Neural cell (in vitro differentiated cells): Measurements from ENCODE around the gene ZNF3. TPM values are rescaled to one million over a fixed set of nuclear protein-coding genes. Genes with fewer than 3 reads are reported as not detected.

Experiments used
- H2AFZ ChIP-seq: fragments of 200-600, 300-800 bp; sonication (generic), shearing (Covaris generic); 2 replicates; pipeline ENCODE4 v1.6.0; 2014; ENCODE audit warnings: low read depth, mild to moderate bottlenecking, antibody characterized with exemption, low read length, moderate library complexity
- H3F3A ChIP-seq: fragments of 200-600 bp; shearing (Covaris generic); 2 replicates; pipeline ENCODE4 v1.6.1; 2016; ENCODE audit warnings: mild to moderate bottlenecking, moderate library complexity, mixed read lengths, antibody characterized with exemption, low read length; ENCODE audit not compliant: insufficient read depth, poor library complexity, severe bottlenecking
- H3K27ac ChIP-seq: fragments of 200-600, 300-800 bp; sonication (generic), shearing (Covaris generic); 2 replicates; pipeline ENCODE4 v1.5.1; 2014; ENCODE audit warnings: mild to moderate bottlenecking, low read length, moderate library complexity
- H3K27me3 ChIP-seq: fragments of 300-800, 200-600 bp; sonication (generic), shearing (Covaris generic); 2 replicates; pipeline ENCODE4 v1.6.0; 2014; ENCODE audit warnings: mild to moderate bottlenecking, low read depth, low read length, moderate library complexity; ENCODE audit not compliant: insufficient read depth
- H3K36me3 ChIP-seq: fragments of 300-800, 200-600 bp; sonication (generic), shearing (Covaris generic); 2 replicates; pipeline ENCODE4 v1.5.1; 2014; ENCODE audit warnings: mild to moderate bottlenecking, antibody characterized with exemption, low read length, moderate library complexity; ENCODE audit not compliant: insufficient read depth
- H3K4me2 ChIP-seq: fragments of 300-800, 200-600 bp; sonication (generic), shearing (Covaris generic); 2 replicates; pipeline ENCODE4 v1.6.0; 2014; ENCODE audit warnings: mild to moderate bottlenecking, low read length
- H3K4me3 ChIP-seq: fragments of 300-800, 200-600 bp; sonication (generic), shearing (Covaris generic); 2 replicates; pipeline ENCODE4 v1.5.1; 2014; ENCODE audit warnings: mild to moderate bottlenecking, low read length, moderate library complexity
- H3K79me2 ChIP-seq: fragments of 200-600 bp; shearing (Covaris generic); replicated peaks from 2 replicates; pipeline ENCODE4 v1.6.0; 2014; ENCODE audit warnings: mild to moderate bottlenecking, low read length, moderate library complexity; ENCODE audit not compliant: insufficient read depth
- H3K9ac ChIP-seq: fragments of 300-800, 200-600 bp; sonication (generic), shearing (Covaris generic); 2 replicates; pipeline ENCODE4 v1.6.1; 2016; ENCODE audit warnings: mild to moderate bottlenecking, low read length, mixed read lengths
- H3K9me2 ChIP-seq: fragments of 200-600 bp; shearing (Covaris generic); 2 replicates; pipeline ENCODE4 v1.6.1; 2016; ENCODE audit warnings: mild to moderate bottlenecking, low read length, mixed read lengths; ENCODE audit not compliant: insufficient read depth
- H3K9me3 ChIP-seq: fragments of 200-600, 300-800 bp; sonication (generic), shearing (Covaris generic); 2 replicates; pipeline ENCODE4 v1.6.1; 2016; ENCODE audit warnings: mild to moderate bottlenecking, mixed run types, low read length, moderate library complexity, mixed read lengths
- H4K20me1 ChIP-seq: fragments of 200-600 bp; shearing (Covaris generic); 2 replicates; pipeline ENCODE4 v1.6.1; 2016; ENCODE audit warnings: mild to moderate bottlenecking, mixed run types; ENCODE audit not compliant: insufficient read depth
- CTCF ChIP-seq: fragments of 450-650 bp; IDR thresholded peaks from 2 replicates; pipeline ENCODE4 v1.5.1; 2014; ENCODE audit warnings: antibody characterized with exemption, mild to moderate bottlenecking, moderate library complexity; ENCODE audit not compliant: poor library complexity, severe bottlenecking
- EP300 ChIP-seq: fragments of 450-650 bp; conservative IDR thresholded peaks from 2 replicates; pipeline ENCODE4 v1.6.1; 2014; ENCODE audit warnings: antibody characterized with exemption, mild to moderate bottlenecking, moderate library complexity; ENCODE audit not compliant: poor library complexity, severe bottlenecking
- EZH2 ChIP-seq: fragments of 200-600, 300-800 bp; shearing (Covaris generic), sonication (generic); IDR thresholded peaks from 2 replicates; pipeline ENCODE4 v1.6.1; 2014; ENCODE audit warnings: antibody characterized with exemption, low read length, borderline replicate concordance, mild to moderate bottlenecking; ENCODE audit not compliant: insufficient read depth, poor library complexity, severe bottlenecking
- MXI1 ChIP-seq: fragments of 450-650 bp; conservative IDR thresholded peaks from 2 replicates; pipeline ENCODE4 v1.6.1; 2014; ENCODE audit warnings: antibody characterized with exemption, mild to moderate bottlenecking; ENCODE audit not compliant: poor library complexity, severe bottlenecking
- POLR2AphosphoS5 ChIP-seq: IDR thresholded peaks from 2 replicates; pipeline ENCODE4 v1.6.1; 2012
- RAD21 ChIP-seq: fragments of 450-650 bp; conservative IDR thresholded peaks from 2 replicates; pipeline ENCODE4 v1.6.1; 2014; ENCODE audit warnings: antibody characterized with exemption, mild to moderate bottlenecking, moderate library complexity
- REST ChIP-seq: IDR thresholded peaks from 2 replicates; pipeline ENCODE4 v1.6.1; 2012; ENCODE audit warnings: borderline replicate concordance
- SMC3 ChIP-seq: fragments of 450-650 bp; conservative IDR thresholded peaks from 2 replicates; pipeline ENCODE4 v1.6.1; 2014; ENCODE audit warnings: antibody characterized with exemption, mild to moderate bottlenecking, moderate library complexity; ENCODE audit not compliant: poor library complexity
- TAF1 ChIP-seq: IDR thresholded peaks from 2 replicates; pipeline ENCODE4 v1.6.1; 2012; ENCODE audit warnings: low read depth
- polyA plus RNA-seq: library from polyadenylated mRNA; depleted of rRNA; stranded (reverse); fragments of >200 nt; gene quantifications from 2 replicates; pipeline ENCODE4 v1.2.3, GENCODE V29; 2014

Gene ZNF3
- polyA plus RNA-seq, 1 donor from 2014 or later: 57.2 TPM

GRCh38 chr7:100115026-100115425 lies 33.5 kb upstream of the ZNF3 start:
- H3K36me3 ChIP-seq: no peaks in the 10 kb centered on the region
- no peaks in the 10 kb centered on the region for H3K27me3 ChIP-seq
- no peaks in the 10 kb centered on the region for H3K9me2 ChIP-seq
- no peak overlapping the region for H2AFZ ChIP-seq
- H3K9me3 ChIP-seq: no peaks in the 10 kb centered on the region
- TF ChIP-seq TAF1 (no peak), MXI1 (no peak), EP300 (no peak), EZH2 (no peak), CTCF (no peak), REST (no peak), POLR2AphosphoS5 (no peak), SMC3 (no peak), RAD21 (no peak)
- H4K20me1 ChIP-seq: no peaks in the 10 kb centered on the region
- H3K27ac ChIP-seq: no peak overlapping the region
- H3K79me2 ChIP-seq: peaks cover under 1% of the 10 kb centered on the region
- H3K4me3 ChIP-seq: no peak overlapping the region
- no peak overlapping the region for H3K4me2 ChIP-seq
- no peak overlapping the region for H3K9ac ChIP-seq
- H3F3A ChIP-seq: peaks cover 3% of the 10 kb centered on the region

GRCh38 chr7:100111914-100112313 lies 30.4 kb upstream of the ZNF3 start:
- H3K36me3 ChIP-seq: no peaks in the 10 kb centered on the region
- H3K4me2 ChIP-seq: no peak overlapping the region
- H4K20me1 ChIP-seq: no peaks in the 10 kb centered on the region
- H3F3A ChIP-seq: no peaks in the 10 kb centered on the region
- H3K27ac ChIP-seq: no peak overlapping the region
- no peak overlapping the region for H2AFZ ChIP-seq
- no peak overlapping the region for H3K9ac ChIP-seq
- TF ChIP-seq REST (no peak), RAD21 (no peak), EZH2 (no peak), POLR2AphosphoS5 (no peak), TAF1 (no peak), CTCF (no peak), MXI1 (no peak), EP300 (no peak), SMC3 (no peak)
- H3K27me3 ChIP-seq: no peaks in the 10 kb centered on the region
- H3K9me2 ChIP-seq: no peaks in the 10 kb centered on the region
- no peaks in the 10 kb centered on the region for H3K9me3 ChIP-seq
- no peak overlapping the region for H3K4me3 ChIP-seq
- no peaks in the 10 kb centered on the region for H3K79me2 ChIP-seq
